Islet precursor cell (in vitro differentiated cells): ENCODE data around the gene IGF1R.

Source experiments
- DNase-seq: peaks from one replicate; pipeline ENCODE4 v3.0.0-alpha.2; 2018

Gene IGF1R

GRCh38 chr15:98838387-98839259, 190.3 kb downstream of the IGF1R start:
- DNase-seq = no peak

GRCh38 chr15:98840053-98840452, 191.7 kb downstream of the IGF1R start:
- DNase-seq = no peak

GRCh38 chr15:98841419-98841970, 193.2 kb downstream of the IGF1R start:
- no peak for DNase-seq

- no peak for DNase-seq
Observed at GRCh38 chr15:98842192-98842972, 194.0 kb downstream of the IGF1R start.

GRCh38 chr15:98842973-98843285, 194.6 kb downstream of the IGF1R start:
- DNase-seq = no peak

GRCh38 chr15:98843844-98844243, 195.5 kb downstream of the IGF1R start:
- no peak for DNase-seq

- DNase-seq = no peak
Observed at GRCh38 chr15:98844261-98844660, 195.9 kb downstream of the IGF1R start.

- no peak for DNase-seq
Observed at GRCh38 chr15:98845138-98845884, 197.0 kb downstream of the IGF1R start.

GRCh38 chr15:98850961-98851572, 202.7 kb downstream of the IGF1R start:
- peak; percentile 93 for DNase-seq

GRCh38 chr15:98853161-98853560, 204.8 kb downstream of the IGF1R start:
- peak; percentile 90 for DNase-seq

GRCh38 chr15:98853617-98854420, 205.5 kb downstream of the IGF1R start:
- no peak for DNase-seq

- DNase-seq = no peak
Observed at GRCh38 chr15:98854496-98854895, 206.2 kb downstream of the IGF1R start.

- DNase-seq = no peak
Observed at GRCh38 chr15:98855067-98855814, 206.9 kb downstream of the IGF1R start.

- DNase-seq = peak; percentile 64
Observed at GRCh38 chr15:98855815-98856531, 207.6 kb downstream of the IGF1R start.

GRCh38 chr15:98856532-98856907, 208.2 kb downstream of the IGF1R start:
- DNase-seq = no peak

- no peak for DNase-seq
Observed at GRCh38 chr15:98858610-98859023, 210.3 kb downstream of the IGF1R start.

- no peak for DNase-seq
Observed at GRCh38 chr15:98859149-98859548, 210.8 kb downstream of the IGF1R start.

- DNase-seq = no peak
Observed at GRCh38 chr15:98860281-98861041, 212.1 kb downstream of the IGF1R start.

- DNase-seq = no peak
Observed at GRCh38 chr15:98861188-98861587, 212.8 kb downstream of the IGF1R start.

GRCh38 chr15:98863983-98864382, 215.6 kb downstream of the IGF1R start:
- no peak for DNase-seq
